OCI-LY3 (cell line): Measurements from ENCODE around the gene L3MBTL4.

Experiments used
- H2AFZ ChIP-seq: fragments of 200-600, 300-600 bp; shearing (Covaris generic); 2 replicates; pipeline ENCODE4 v1.6.0; 2014; ENCODE audit warnings: antibody characterized with exemption, low read depth, low read length
- H3K27ac ChIP-seq: fragments of 200-600, 300-600 bp; sonication (generic); 2 replicates; pipeline ENCODE4 v1.5.1; 2014; ENCODE audit warnings: mild to moderate bottlenecking, low read length, moderate library complexity, mixed read lengths
- H3K27me3 ChIP-seq: fragments of 200-600, 300-600 bp; sonication (generic); 2 replicates; pipeline ENCODE4 v1.6.1; 2014; ENCODE audit warnings: low read depth, low read length, mixed read lengths
- H3K36me3 ChIP-seq: fragments of 200-600, 300-600 bp; sonication (generic); replicated peaks from 2 replicates; pipeline ENCODE3; 2014; ENCODE audit warnings: low read depth, low read length, mixed read lengths
- H3K4me1 ChIP-seq: fragments of 300-600, 200-600 bp; sonication (generic); 2 replicates; pipeline ENCODE4 v1.6.1; 2014; ENCODE audit warnings: low read length, mixed read lengths
- H3K4me2 ChIP-seq: fragments of 200-600, 300-600 bp; sonication (generic); 2 replicates; pipeline ENCODE4 v1.6.1; 2014; ENCODE audit warnings: low read length, mixed read lengths
- H3K4me3 ChIP-seq: fragments of 300-600, 200-600 bp; sonication (generic); 2 replicates; pipeline ENCODE4 v1.5.1; 2014; ENCODE audit warnings: antibody characterized with exemption, mild to moderate bottlenecking, low read length, moderate library complexity
- H3K79me2 ChIP-seq: fragments of 300-600, 200-600 bp; shearing (Covaris generic); 2 replicates; pipeline ENCODE4 v1.6.1; 2014; ENCODE audit warnings: mild to moderate bottlenecking, low read length, mixed read lengths
- H3K9ac ChIP-seq: fragments of 300-600, 200-600 bp; shearing (Covaris generic); 2 replicates; pipeline ENCODE4 v1.6.0; 2014; ENCODE audit warnings: mild to moderate bottlenecking, low read length, moderate library complexity
- H3K9me3 ChIP-seq: fragments of 200-600, 300-600 bp; shearing (Covaris generic); 2 replicates; pipeline ENCODE4 v1.6.1; 2014; ENCODE audit warnings: low read length, mixed read lengths; ENCODE audit not compliant: insufficient read depth
- H4K20me1 ChIP-seq: fragments of 200-600, 300-600 bp; sonication (generic); 2 replicates; pipeline ENCODE4 v1.6.1; 2016; ENCODE audit warnings: low read length, mixed read lengths; ENCODE audit not compliant: insufficient read depth
- CTCF ChIP-seq: fragments of 200-600, 300-600 bp; sonication (generic); IDR thresholded peaks from 2 replicates; pipeline ENCODE4 v1.5.1; 2014; ENCODE audit warnings: antibody characterized with exemption, low read length, low read depth
- EZH2phosphoT487 ChIP-seq: fragments of 200-600 bp; shearing (Covaris generic); IDR thresholded peaks from 2 replicates; pipeline ENCODE4 v1.6.1; 2018; ENCODE audit warnings: antibody characterized with exemption, mixed run types, low read depth

Gene L3MBTL4

GRCh38 chr18:6355789-6356589, 58.7 kb downstream of the L3MBTL4 start:
- Histone ChIP-seq H3K4me2 (no peak overlapping the region), H4K20me1 (no peaks in the 10 kb centered on the region), H3K27ac (no peak overlapping the region), H3K4me1 (no peaks in the 10 kb centered on the region), H3K27me3 (no peaks in the 10 kb centered on the region), H2AFZ (no peak overlapping the region), H3K9me3 (no peaks in the 10 kb centered on the region), H3K36me3 (no peaks in the 10 kb centered on the region), H3K4me3 (no peak overlapping the region), H3K79me2 (no peaks in the 10 kb centered on the region), H3K9ac (no peak overlapping the region)
- TF ChIP-seq CTCF (no peak), EZH2phosphoT487 (no peak)

- Histone ChIP-seq H2AFZ (no peak overlapping the region), H3K36me3 (no peaks in the 10 kb centered on the region), H3K4me2 (no peak overlapping the region), H3K79me2 (no peaks in the 10 kb centered on the region), H3K9ac (no peak overlapping the region), H3K9me3 (no peaks in the 10 kb centered on the region), H3K27ac (no peak overlapping the region), H3K4me1 (no peaks in the 10 kb centered on the region), H3K4me3 (no peak overlapping the region), H3K27me3 (no peaks in the 10 kb centered on the region), H4K20me1 (no peaks in the 10 kb centered on the region)
- TF ChIP-seq EZH2phosphoT487 (no peak), CTCF (no peak)
These were observed 62.4 kb downstream of the L3MBTL4 start for GRCh38 chr18:6352275-6352674.

- H3K4me1 ChIP-seq, result no peaks in the 10 kb centered on the region
- H2AFZ ChIP-seq, result no peak overlapping the region
- H4K20me1 ChIP-seq, result no peaks in the 10 kb centered on the region
- H3K27me3 ChIP-seq, result no peaks in the 10 kb centered on the region
- H3K9ac ChIP-seq, result no peak overlapping the region
- no peak overlapping the region for H3K27ac ChIP-seq
- no peaks in the 10 kb centered on the region for H3K79me2 ChIP-seq
- H3K36me3 ChIP-seq, result no peaks in the 10 kb centered on the region
- H3K4me3 ChIP-seq, result no peak overlapping the region
- TF ChIP-seq CTCF (no peak), EZH2phosphoT487 (no peak)
- H3K9me3 ChIP-seq, result no peaks in the 10 kb centered on the region
- H3K4me2 ChIP-seq, result no peak overlapping the region
These were observed 71.7 kb downstream of the L3MBTL4 start for GRCh38 chr18:6342990-6343389.

- Histone ChIP-seq H3K4me1 (no peaks in the 10 kb centered on the region), H3K27me3 (no peaks in the 10 kb centered on the region), H3K4me3 (no peak overlapping the region), H3K9ac (no peak overlapping the region), H3K4me2 (no peak overlapping the region), H2AFZ (no peak overlapping the region), H4K20me1 (no peaks in the 10 kb centered on the region), H3K36me3 (no peaks in the 10 kb centered on the region), H3K9me3 (no peaks in the 10 kb centered on the region), H3K79me2 (no peaks in the 10 kb centered on the region), H3K27ac (no peak overlapping the region)
- TF ChIP-seq CTCF, result no peak
- TF ChIP-seq EZH2phosphoT487, result no peak
These were observed 73.0 kb downstream of the L3MBTL4 start for GRCh38 chr18:6341709-6342108.
